Measurements from ENCODE around the gene CCR9.

GRCh38 chr3:45948311-45948781, 62.0 kb downstream of the CCR9 start:
- TF ChIP-seq, protein P1, sequence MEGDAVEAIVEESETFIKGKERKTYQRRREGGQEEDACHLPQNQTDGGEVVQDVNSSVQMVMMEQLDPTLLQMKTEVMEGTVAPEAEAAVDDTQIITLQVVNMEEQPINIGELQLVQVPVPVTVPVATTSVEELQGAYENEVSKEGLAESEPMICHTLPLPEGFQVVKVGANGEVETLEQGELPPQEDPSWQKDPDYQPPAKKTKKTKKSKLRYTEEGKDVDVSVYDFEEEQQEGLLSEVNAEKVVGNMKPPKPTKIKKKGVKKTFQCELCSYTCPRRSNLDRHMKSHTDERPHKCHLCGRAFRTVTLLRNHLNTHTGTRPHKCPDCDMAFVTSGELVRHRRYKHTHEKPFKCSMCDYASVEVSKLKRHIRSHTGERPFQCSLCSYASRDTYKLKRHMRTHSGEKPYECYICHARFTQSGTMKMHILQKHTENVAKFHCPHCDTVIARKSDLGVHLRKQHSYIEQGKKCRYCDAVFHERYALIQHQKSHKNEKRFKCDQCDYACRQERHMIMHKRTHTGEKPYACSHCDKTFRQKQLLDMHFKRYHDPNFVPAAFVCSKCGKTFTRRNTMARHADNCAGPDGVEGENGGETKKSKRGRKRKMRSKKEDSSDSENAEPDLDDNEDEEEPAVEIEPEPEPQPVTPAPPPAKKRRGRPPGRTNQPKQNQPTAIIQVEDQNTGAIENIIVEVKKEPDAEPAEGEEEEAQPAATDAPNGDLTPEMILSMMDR (IDR thresholded peaks at IDR 0.05): no peak
- TF ChIP-seq POLR2A (IDR thresholded peaks at IDR 0.05) (no peak), EP300 (IDR thresholded peaks at IDR 0.05) (no peak)
